Nephron (organoid): ENCODE measurements around the gene SLC8A1.

Source experiments
- H3K27ac Mint-ChIP-seq, 3 experiments: 2 replicates each; pipeline ENCODE4 v1.8.0; 2020; ENCODE audit warnings: mixed read lengths in 3 of 3, mild to moderate bottlenecking in 2 of 3, moderate library complexity in 1 of 3
- H3K27me3 Mint-ChIP-seq: 2 replicates; pipeline ENCODE4 v1.8.0; 2021; ENCODE audit warnings: low read depth, mild to moderate bottlenecking, moderate library complexity, mixed read lengths
- H3K36me3 Mint-ChIP-seq: 2 replicates; pipeline ENCODE4 v1.8.0; 2020; ENCODE audit warnings: low read depth, mixed read lengths
- H3K4me1 Mint-ChIP-seq: 2 replicates; pipeline ENCODE4 v1.8.0; 2020; ENCODE audit warnings: mixed read lengths
- H3K4me3 Mint-ChIP-seq, 3 experiments: 2 replicates each; pipeline ENCODE4 v1.8.0; 2020; ENCODE audit warnings: mild to moderate bottlenecking in 3 of 3, mixed read lengths in 3 of 3, moderate library complexity in 2 of 3
- H3K9me3 Mint-ChIP-seq: 2 replicates; pipeline ENCODE4 v1.8.0; 2020; ENCODE audit warnings: mixed read lengths
- TF ChIP-seq, protein P1 (sequence below), 3 experiments: fragments of 200-600 bp; sonication (generic); IDR thresholded peaks; one replicate each; pipeline ENCODE4 v1.5.0; 2021; ENCODE audit warnings: antibody characterized with exemption in 3 of 3; ENCODE audit not compliant: unreplicated experiment in 3 of 3

Gene SLC8A1

DNA sequence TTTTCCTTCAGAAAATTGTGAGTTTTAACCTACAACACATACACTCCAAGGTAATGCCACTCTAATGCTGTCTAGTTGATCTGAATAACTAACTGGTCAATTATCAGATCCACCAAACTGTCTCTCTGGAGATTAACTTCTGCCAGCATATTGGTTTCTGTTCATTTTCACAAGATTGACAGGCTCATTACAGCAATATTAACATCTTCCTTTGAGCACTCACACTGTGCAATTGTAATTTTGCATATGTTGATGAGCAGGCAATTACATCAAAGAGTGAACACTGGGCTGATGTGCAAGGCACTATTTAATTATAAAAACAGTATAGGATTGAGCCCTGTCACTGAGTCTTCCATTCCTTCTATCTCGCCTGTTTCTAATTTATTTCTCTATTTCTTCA lies 197.3 kb downstream of the SLC8A1 start:
- Mint-ChIP-seq H3K4me1 (peaks cover 6% of the 10 kb centered on the region), H3K27me3 (no peaks in the 10 kb centered on the region), H3K9me3 (no peaks in the 10 kb centered on the region), H3K4me3 (no peak overlapping the region), H3K36me3 (no peaks in the 10 kb centered on the region), H3K27ac (no peak overlapping the region)
- TF ChIP-seq, protein P1, sequence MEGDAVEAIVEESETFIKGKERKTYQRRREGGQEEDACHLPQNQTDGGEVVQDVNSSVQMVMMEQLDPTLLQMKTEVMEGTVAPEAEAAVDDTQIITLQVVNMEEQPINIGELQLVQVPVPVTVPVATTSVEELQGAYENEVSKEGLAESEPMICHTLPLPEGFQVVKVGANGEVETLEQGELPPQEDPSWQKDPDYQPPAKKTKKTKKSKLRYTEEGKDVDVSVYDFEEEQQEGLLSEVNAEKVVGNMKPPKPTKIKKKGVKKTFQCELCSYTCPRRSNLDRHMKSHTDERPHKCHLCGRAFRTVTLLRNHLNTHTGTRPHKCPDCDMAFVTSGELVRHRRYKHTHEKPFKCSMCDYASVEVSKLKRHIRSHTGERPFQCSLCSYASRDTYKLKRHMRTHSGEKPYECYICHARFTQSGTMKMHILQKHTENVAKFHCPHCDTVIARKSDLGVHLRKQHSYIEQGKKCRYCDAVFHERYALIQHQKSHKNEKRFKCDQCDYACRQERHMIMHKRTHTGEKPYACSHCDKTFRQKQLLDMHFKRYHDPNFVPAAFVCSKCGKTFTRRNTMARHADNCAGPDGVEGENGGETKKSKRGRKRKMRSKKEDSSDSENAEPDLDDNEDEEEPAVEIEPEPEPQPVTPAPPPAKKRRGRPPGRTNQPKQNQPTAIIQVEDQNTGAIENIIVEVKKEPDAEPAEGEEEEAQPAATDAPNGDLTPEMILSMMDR (IDR thresholded peaks at IDR 0.05; ENCODE audit: unreplicated experiment in 3 of 3): no peak

- Mint-ChIP-seq H3K4me1 (peaks cover 10% of the 10 kb centered on the region), H3K36me3 (no peaks in the 10 kb centered on the region), H3K9me3 (no peaks in the 10 kb centered on the region), H3K4me3 (no peak overlapping the region), H3K27ac (peak overlapping the region in 1 of 3 experiments; percentile 51), H3K27me3 (no peaks in the 10 kb centered on the region)
- TF ChIP-seq, protein P1 (IDR thresholded peaks at IDR 0.05; ENCODE audit: unreplicated experiment in 3 of 3): no peak
Observed at GRCh38 chr2:40251137-40251536, 200.8 kb downstream of the SLC8A1 start.

DNA sequence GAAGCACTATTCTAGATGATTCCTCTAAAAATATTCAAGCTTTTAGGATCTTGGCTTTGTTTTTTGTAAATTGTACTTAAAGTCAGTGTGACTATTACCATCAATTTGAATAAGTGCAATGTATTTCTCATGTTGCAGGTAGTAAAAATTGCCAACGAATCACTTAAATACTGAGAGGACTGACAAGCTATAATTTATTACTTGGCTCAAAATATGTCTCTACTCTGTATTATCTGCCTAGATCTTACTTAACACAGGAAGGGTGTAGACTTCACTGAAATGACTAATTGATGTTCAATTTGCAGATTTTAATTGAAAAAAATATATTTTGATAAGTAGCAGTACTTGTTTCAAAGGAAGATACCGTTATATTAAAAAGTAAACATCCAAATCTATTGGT lies 202.3 kb downstream of the SLC8A1 start:
- TF ChIP-seq, protein P1 (IDR thresholded peaks at IDR 0.05; ENCODE audit: unreplicated experiment in 3 of 3): no peak
- no peaks in the 10 kb centered on the region for H3K36me3 Mint-ChIP-seq
- H3K27me3 Mint-ChIP-seq: no peaks in the 10 kb centered on the region
- peaks cover 14% of the 10 kb centered on the region for H3K4me1 Mint-ChIP-seq
- no peak overlapping the region for H3K27ac Mint-ChIP-seq
- no peak overlapping the region for H3K4me3 Mint-ChIP-seq
- H3K9me3 Mint-ChIP-seq: no peaks in the 10 kb centered on the region

- H3K4me1 Mint-ChIP-seq: peaks cover 26% of the 10 kb centered on the region
- H3K27me3 Mint-ChIP-seq: no peaks in the 10 kb centered on the region
- H3K36me3 Mint-ChIP-seq: no peaks in the 10 kb centered on the region
- no peak overlapping the region for H3K4me3 Mint-ChIP-seq
- H3K27ac Mint-ChIP-seq: no peak overlapping the region
- TF ChIP-seq, protein P1 (IDR thresholded peaks at IDR 0.05; ENCODE audit: unreplicated experiment in 3 of 3): no peak
- no peaks in the 10 kb centered on the region for H3K9me3 Mint-ChIP-seq
Observed at GRCh38 chr2:40248294-40248693, 203.6 kb downstream of the SLC8A1 start.

DNA sequence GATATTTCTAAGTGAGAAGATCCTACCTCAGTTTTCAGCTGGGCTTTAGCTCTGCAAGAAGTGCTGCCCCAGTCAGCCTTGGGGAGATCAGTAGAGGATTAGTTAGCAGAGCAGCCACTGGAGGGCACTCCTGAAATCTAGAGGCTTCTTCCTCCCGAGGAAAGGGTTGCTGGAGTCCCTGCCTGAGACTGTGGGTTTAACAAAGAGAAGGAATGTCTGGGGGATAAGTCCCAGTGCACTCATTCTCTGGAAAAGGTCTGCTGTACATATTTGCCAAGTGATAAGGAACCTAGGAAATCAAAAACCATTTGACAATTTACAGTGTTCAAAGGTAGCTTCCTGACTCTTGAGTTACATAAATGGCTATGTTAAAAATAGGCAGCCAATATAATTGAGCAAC lies 207.2 kb downstream of the SLC8A1 start:
- Mint-ChIP-seq H3K36me3 (peaks cover 2% of the 10 kb centered on the region), H3K27ac (peak overlapping the region; percentile 54 to 87 (median 77)), H3K4me3 (no peak overlapping the region), H3K4me1 (peaks cover 42% of the 10 kb centered on the region), H3K9me3 (no peaks in the 10 kb centered on the region), H3K27me3 (no peaks in the 10 kb centered on the region)
- TF ChIP-seq, protein P1 (IDR thresholded peaks at IDR 0.05; ENCODE audit: unreplicated experiment in 3 of 3): peak; percentile 43 to 44 (median 43)

DNA sequence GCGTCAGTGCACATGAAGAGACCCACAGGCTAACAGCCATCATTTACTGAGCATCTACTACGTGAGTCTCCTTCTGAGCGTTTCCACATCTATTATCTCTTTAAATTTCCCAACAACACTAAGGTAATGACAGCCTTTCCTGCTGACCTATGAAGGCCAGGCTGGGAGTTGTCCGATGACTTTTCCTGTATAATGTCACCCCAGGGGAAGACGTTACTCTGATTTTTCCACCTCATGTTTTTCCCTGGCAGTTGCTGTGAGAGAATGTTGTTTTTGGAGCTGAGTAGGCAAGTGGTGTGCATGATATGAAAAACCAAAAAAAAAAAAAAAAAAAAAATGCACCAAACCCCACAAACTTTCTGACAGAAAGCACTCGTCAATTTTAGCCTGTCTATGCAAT lies 207.6 kb downstream of the SLC8A1 start:
- Mint-ChIP-seq H3K27me3 (no peaks in the 10 kb centered on the region), H3K4me3 (no peak overlapping the region), H3K9me3 (no peaks in the 10 kb centered on the region), H3K4me1 (peaks cover 43% of the 10 kb centered on the region), H3K36me3 (peaks cover 6% of the 10 kb centered on the region), H3K27ac (peak overlapping the region; percentile 54 to 87 (median 77))
- TF ChIP-seq, protein P1 (IDR thresholded peaks at IDR 0.05; ENCODE audit: unreplicated experiment in 3 of 3): no peak
